Measurements from ENCODE around the gene SRPRA.

SRPRA gene

GRCh38 chr11:126226334-126227084 lies 42.2 kb downstream of the SRPRA start:
- DNase-seq, result no peak

GRCh38 chr11:126225295-126225665 lies 43.4 kb downstream of the SRPRA start:
- no peak for DNase-seq

GRCh38 chr11:126224647-126225294 lies 43.9 kb downstream of the SRPRA start:
- no peak for DNase-seq

- no peak for DNase-seq
These were observed 49.1 kb downstream of the SRPRA start for GRCh38 chr11:126219547-126219946.

GRCh38 chr11:126217491-126217890 lies 51.2 kb downstream of the SRPRA start:
- DNase-seq, result no peak

- no peak for DNase-seq
These were observed 52.0 kb downstream of the SRPRA start for GRCh38 chr11:126216526-126217305.

DNA sequence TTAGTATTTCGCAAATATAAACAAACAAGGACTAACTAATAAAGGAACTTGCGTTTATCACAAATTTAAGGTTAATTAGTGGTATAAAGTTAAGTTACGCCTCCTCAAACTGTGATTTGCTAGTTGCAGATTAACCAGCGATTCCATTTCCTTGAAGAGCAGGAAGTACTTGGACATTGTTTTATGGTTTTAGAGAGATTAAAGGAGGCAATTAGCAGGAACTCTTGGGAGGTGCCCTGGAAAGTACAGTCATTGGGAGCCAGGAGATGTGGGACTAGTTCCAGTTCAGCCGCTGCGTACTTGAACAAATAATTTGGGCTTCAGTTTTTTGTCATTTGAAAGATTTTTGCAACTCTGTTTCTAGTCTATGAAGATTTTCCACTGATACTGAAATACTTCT lies 53.9 kb downstream of the SRPRA start:
- no peak for DNase-seq

DNA sequence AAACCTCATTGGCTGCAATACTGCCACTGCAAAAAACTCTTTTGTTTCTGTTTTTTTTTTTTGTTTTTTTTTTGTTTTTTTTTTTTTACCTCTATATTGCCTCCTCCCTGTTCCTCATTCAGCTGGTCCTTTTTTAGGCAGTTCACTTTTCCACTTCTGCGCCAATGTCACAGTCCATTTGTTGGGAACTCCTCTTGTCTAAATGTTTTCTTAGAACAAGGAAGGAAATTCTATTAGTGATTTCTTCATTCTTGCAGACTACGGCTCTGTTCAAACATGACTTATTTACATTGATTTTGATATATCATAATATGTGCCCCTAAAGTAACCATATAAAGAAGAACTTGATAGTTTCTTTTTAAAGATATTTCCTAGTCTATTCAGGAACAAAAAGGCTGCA lies 54.3 kb downstream of the SRPRA start:
- DNase-seq, result no peak

Data from stimulated activated CD4-positive, alpha-beta T cell treated with anti-CD3 and anti-CD28 coated beads, Interleukin-4, amount 100 ng/mL, for 24 hours (primary cell).